Activated naive CD4-positive, alpha-beta T cell treated with anti-CD3 and anti-CD28 coated beads, Interleukin-2, amount 50 U/mL, for 16 hours (primary cell): ENCODE measurements around the gene AFAP1.

Experiments used
- DNase-seq: peaks from one replicate; pipeline ENCODE4 v3.0.0-alpha.2; 2020

Gene AFAP1, protein sequence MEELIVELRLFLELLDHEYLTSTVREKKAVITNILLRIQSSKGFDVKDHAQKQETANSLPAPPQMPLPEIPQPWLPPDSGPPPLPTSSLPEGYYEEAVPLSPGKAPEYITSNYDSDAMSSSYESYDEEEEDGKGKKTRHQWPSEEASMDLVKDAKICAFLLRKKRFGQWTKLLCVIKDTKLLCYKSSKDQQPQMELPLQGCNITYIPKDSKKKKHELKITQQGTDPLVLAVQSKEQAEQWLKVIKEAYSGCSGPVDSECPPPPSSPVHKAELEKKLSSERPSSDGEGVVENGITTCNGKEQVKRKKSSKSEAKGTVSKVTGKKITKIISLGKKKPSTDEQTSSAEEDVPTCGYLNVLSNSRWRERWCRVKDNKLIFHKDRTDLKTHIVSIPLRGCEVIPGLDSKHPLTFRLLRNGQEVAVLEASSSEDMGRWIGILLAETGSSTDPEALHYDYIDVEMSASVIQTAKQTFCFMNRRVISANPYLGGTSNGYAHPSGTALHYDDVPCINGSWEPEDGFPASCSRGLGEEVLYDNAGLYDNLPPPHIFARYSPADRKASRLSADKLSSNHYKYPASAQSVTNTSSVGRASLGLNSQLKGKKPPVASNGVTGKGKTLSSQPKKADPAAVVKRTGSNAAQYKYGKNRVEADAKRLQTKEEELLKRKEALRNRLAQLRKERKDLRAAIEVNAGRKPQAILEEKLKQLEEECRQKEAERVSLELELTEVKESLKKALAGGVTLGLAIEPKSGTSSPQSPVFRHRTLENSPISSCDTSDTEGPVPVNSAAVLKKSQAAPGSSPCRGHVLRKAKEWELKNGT

DNA sequence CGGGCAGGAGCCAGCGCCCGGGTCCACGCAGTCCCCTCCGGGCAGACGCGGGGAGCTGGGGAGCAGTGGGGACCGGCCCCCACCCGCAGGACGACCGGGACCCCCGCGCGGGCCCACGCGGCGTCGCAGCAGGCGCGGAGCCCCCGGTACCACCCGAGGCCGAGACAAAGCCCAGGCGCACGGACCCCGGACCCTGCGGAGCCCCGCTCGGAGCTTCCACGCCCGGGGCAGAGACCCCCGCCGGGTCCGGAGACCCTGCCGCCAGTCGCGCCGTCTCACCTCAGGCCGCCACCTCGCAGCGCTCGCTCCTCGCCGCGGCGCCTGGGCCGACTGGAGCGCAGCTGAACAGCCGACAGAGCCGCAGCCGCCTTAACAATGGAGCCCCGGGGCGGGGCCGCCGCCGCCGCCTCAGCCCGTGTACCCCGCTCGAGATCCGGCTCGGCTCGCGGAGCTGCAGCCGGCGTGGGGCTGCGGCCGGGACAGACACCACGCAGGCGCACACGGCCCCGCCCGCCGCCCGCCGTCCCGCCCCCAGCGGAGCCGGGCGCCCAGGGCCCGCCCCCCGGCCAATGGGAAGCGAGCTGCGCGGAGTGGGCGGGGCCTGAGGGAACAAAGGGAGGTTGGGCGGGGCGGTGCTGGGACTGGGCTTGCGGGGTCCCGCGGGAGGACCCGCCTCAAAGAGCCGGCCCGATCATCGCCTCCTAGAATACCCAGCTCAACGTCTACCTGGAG, at the start of gene AFAP1:
Gene AFAP1, minus strand, starts transcription at position 485 of the 732 bp plus-strand sequence. CDS start 67,783 bp downstream, outside the sequence.
- DNase-seq = peak; percentile 89

DNA sequence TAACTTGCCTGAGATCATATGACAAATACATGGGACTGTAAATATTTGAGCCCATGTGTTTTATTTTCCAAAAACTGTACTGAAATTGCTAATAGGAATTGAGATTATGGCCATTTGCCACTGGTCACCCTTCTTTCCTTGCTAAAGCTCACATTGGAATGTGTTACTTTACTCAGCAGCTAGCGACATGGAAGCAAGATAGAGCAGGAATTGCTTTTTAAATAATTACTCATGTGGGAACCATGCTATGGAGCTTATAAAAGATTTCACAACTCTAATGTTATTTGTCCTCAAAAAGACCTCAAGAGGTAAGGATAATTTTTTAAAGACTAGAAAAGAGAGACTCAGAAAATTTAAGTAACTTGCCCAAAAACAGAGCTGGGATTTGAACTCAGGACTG, 48.8 kb upstream of the AFAP1 start:
- DNase-seq = no peak

DNA sequence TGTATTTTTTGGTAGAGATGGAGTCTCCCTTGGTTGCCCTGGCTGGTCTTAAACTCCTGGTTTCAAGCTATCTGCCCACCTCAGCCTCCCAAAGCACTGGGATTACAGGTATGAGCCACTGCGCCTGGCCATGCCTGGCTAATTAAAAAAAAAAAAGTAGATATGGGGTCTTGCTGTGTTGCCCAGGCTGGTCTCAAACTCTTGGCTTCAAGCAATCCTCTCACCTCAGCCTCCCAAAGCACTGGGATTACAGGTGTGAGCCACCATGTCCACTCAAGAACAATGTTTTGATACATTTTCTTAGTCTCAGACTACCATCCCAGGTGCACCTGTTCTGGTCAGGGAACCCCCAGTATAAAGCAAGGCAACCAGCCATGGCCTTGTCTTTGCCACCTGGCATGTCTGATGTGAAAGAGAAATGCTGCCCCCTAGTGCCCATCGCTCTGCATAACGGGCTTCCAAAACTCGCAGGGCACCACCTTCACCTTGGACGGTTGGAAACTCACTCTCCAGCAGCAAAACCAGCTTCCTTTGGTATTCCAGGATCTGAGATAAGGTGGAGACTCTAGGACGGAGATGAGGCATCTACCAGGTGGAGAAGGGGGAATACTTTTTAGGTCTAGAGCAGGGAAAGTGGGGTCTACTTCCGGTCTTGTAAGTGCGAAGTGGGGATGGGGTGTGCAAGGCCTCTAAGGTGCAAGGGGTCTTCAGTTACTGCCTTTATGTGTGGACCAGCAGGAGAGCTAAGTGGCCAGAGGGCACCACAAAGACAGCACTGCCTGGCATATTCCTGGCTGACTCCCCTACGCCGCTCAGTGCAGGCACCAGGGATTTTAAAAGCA, 47.7 kb upstream of the AFAP1 start:
- peak; percentile 72 for DNase-seq

DNA sequence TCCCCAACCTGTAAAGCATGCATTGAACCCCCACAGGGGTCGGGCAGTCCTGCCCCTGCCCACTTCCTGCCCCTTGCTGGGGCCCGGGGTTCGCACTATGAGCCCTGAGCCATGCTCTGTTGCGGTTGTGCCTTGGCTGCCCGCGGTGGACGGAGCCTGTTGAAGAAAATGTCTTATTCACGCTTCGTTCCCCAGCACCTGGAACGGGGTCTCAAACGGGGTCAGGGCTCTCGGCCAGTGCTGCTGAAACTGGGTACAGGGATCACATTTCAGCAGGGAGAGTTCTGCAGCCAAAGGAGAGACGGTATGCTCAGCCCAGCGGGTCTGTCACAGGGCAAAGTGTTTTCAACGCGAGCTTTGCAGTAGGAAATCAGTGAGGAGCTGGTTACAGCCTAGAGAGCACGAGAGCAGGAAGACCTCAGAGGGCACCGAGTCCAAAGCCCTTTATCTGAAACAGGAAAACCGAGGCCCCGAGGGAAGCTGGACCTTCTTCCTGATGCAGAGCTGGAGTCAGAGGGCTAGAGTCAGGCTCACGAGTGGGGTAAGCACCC, 46.3 kb upstream of the AFAP1 start:
- DNase-seq = no peak

DNA sequence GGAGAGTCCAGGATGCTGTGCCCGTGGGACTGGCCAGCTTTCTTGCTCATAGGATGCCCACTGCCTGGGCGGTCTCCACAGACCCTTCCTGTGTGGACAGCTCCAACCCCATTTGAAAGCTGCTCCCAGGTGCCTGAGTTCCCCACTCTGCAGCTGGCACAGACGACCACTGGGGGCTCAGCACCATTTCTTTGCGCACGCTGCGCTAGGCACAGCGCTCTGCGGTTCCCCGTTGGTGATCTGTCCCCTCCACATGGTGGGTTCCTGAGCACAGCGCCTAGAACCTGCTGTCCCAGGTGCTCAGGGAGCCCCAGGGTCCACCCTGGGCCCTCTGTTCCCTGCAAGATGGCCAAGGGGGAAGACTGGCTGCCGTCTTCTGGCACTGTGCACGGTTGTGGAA, 45.4 kb upstream of the AFAP1 start:
- no peak for DNase-seq

DNA sequence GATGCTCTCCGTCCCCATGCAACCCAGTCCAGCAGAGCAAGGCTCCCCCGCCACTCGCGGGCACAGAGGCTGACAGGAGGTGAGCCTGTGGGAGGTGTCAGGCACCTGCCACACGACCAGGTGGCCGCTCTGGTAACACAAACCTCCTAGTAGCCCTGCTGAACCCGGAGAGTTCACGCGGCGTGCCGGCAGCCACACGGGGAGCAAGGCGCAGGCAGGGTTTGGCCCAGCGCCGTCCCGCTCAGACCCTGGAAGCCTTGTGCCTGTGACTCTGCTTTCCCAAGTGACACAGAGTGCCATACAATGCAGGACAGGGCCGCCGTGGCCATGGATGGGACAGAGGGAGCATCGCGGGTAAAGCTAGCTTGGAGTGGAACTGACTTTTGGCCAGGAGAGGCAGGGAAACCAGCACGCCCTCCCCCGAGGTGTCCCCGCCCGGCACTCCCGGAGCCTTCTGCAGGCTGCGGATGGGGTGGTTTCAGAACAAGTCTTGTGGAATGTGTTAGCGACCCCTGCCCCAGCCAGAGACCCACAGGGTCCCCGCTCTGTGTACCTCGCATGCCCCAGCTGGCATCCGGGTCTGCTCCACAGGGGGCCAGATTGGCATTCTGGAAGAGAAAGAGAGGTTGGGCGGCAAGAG, 44.7 kb upstream of the AFAP1 start:
- DNase-seq = no peak

DNA sequence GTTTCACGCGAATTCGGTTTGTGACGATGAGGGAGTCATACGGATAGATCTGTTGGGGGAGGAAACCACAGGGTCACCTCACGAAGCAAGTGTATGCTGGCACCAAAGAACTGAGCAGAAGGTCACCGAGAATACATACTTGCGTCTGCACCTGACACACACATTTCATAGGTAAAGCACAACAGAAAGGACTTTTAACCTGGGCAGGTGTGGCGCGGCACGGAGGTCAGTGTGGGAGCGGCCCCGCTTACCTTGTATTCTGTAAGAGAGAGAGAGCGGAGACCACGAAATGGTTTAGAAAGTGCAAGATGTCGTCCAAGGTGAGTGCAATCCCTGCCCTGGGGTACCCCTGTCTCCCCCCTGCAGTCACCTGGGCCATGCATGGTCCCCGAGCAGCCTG, 43.6 kb upstream of the AFAP1 start:
- DNase-seq = no peak

DNA sequence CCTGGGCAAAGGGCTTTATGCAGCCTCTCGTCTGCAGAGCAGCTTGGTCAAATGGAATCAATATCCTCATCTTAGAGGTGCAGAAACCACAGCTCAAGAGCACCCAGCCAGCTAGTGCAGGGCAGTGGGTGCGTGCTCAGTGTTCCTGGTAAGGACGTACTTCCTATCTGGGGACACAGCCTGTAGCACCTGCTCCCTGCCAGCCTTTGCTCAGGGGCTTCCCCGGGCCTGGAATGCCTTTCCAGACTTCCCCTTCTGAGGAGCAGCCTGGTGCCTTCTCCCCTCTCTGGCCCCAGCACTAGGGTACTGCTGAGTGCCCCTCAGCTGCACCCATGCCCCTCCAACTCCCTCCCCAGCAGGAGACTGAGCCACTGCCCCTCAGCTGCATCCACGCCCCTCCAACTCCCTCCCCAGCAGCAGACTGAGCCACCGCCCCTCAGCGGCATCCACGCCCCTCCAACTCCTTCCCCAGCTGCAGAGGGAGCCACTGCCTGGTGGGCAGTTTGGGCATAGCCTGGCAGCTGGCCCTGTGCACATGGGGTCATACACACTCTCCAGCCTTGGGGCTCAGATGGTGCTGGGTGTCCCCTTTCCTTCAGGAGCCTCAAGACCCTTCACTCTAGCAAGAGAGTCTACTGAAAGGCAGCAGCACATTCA, 42.2 kb upstream of the AFAP1 start:
- DNase-seq = no peak

DNA sequence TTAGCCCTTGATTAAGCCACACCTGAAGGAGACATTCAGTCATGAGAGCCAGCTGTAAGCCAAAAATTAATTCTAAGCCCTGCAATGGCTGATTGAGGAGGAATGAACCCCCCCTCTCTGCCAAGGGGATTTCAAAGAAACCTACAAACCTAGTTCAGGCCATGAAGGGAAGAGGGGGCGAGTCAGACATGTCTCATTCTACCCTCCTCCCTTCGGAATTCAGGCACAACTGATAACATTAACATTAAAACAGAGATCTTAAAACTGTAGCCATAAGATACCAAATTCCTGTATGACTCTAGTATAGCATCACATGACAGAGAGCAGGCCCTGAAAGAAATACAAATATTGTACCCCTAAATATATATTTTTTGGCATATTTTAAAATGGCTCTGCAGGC, 40.4 kb upstream of the AFAP1 start:
- DNase-seq = no peak

DNA sequence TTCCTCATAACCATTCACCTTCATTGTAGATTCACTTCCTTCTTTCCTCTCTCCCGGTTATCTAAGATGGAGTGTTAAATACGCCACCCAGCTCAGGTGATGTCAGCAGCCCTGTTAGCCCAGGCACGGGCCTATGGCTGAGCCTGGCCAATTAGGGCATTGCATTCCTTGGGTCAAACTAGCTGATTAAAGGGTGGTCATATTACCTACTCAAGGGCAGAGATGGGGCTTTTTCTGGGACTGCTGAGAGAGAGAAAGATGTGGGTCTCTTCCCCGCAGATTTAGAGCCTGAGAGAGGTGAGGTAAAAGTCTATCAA, 39.9 kb upstream of the AFAP1 start:
- no peak for DNase-seq

DNA sequence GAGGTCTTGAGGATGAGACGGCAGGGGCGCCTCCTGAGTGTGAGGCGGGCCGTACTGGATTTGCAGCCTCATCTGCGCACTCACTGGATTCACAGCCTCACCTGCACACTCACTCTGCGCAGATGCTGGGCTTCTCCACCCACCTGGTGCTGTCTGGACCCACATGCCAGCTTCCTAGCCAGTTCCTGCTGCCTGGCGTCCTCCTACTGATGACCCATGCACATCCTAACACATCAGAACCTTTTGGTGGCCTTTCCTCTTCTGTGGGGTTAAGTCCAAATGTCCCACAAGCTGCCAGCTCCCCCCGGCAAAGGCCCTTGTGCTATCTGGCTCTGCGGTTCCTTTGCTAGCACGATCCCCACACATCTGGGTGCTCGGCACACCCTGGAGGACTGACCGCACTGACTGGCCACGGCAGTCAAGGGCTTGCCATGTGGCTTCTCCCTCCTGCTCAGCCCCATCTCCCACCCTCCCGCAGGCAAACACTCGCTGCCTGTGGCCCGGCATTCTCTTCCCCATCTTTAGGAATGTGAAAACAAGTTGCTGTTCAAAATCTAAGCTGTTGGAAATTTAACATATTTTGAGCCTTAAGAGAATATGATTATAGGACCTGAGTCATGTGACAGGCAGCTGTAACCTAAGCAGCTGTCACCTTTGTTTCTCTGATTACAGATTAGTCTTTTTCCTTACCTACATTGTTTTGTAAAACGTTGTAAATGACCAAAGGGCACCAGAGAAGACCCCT, 39.4 kb upstream of the AFAP1 start:
- no peak for DNase-seq

DNA sequence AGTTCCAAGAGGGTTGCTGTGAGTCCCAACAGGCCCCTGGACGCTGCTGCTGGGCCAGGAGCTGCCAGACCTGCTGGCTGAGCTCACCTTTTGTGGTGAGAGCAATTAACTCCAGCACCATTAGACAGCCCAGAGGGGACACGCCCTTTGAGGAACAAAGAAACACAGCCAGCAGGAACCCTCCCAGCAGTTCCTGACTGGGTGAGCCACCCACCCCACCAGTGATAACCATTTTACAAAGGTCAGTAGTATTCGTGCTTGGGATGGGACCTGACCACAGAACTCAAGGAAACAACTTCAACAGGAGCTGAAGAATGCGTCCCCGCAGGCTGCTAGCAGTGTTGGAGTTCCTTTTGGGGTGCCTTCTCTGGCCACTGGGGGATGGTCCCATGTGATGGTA, 38.8 kb upstream of the AFAP1 start:
- no peak for DNase-seq

DNA sequence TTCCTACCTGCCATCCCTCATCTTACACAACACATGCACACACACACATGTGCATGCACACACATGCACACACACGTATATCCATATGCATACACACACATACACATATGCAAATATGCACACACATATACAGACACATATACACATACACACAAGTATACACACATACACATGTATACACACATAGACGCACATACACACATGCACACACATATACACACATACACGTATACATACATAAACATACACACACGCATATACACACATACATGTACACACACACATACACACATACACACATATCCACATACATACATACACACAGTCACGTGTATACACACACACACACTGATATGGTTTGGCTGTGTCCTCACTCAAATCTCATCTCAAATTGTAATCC, 37.0 kb upstream of the AFAP1 start:
- DNase-seq = no peak

DNA sequence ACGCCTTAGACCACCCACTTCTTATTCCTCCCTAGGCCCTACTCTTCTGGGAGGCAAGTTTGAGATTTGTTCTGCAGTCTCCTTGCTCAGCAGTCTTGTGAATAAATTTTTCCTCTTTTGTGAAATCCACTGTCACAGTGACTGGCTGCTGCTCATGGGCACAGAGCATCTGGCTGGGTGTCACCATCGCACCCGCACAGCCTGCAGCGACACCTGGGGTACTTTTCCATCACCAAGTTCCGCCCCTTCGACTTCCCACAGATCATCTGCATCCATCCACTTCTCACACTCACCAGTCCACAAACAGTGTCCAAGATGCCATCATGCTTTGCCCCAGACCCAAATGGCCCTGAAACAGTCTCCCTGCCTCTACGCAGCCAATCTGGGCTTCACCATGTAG, 36.4 kb upstream of the AFAP1 start:
- no peak for DNase-seq

DNA sequence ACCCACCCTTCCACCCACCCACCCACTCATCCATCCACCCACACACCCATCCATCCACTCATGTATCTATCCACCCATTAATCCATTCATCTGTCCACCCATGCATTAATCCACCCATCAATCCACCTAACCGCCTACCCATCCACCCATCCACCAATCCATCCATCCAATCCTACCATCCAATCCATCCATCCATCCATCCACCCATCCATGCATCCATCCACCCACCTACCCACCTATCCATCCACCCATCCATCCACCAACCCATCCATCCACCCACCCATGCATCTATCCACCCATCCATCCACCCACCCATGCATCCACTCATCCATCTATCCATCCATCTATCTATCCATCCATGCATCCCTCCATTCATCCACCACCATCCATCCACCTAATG, 34.8 kb upstream of the AFAP1 start:
- DNase-seq = no peak

DNA sequence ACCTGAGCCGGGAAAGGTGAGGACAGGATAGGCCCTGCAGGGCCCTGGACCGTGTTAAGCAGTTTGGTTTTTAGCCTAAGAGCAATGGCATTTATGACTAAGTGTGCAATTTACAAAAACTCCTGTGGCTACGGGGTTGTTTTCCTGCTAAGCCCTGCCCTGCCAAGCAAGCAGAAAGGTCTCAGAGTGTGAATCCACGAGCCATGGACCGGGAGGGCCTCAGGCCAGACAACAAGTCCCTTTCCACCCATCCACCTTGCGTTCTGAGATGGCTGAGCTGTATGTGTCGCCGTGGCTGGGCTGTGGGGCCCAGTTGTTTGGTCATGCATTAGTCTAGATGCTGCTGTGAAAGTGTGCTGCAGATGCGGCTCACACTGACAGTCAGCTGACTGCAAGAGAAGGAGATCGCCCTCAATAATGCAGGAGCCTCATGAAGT, 33.9 kb upstream of the AFAP1 start:
- no peak for DNase-seq

DNA sequence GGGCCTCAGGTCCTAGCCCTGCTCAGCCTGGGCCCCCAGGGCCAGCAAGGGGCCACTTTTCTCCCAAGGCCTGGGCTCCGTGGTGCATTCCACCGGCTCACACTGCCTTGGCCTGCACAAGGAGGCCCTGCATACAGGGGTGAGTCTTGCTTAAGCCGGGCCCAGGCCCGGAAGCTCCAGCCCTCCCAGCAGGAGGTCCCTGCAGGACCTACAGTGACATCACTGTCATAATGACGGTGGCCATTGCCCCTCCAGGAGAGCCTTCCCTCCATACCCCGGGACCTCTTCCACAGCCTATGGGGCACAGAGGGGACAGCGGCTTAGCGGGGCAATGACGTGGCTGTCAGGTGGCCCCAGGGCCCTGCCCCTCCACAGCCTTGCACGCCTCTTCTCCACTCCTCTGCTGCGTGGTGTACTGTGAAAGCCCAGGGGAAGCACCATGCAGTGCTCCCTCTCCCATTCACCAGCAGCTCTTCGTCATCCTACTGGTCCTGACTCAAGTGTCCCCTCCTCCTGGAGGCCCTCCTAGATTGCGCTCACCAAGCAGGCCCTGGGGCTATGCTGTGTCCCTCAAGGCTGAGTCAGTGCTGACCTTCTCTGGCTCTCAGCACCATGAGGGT, 32.3 kb upstream of the AFAP1 start:
- DNase-seq = no peak

DNA sequence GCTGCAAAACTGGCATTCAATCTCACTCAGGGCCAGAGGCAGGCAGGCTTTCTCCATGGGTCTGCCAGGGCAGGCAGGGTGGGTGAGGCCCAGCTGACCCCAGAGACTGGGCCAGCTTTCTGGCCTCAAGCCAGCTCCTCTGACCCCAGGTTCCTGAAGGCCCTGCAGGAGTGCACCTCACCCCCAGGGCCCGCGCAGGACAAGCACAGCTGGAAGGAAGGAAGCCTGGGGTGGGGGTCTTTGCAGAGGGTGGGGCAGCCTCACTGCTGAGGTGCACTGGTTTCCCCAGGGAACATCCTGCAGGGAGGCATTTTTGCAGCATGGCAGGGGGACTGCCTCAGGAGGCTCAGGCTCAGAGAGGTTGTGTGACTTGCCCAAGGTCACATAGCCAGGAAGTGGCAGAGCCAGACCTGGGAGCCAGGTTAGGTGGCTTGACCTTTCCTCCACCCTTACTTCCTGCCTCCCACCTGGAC, 31.5 kb upstream of the AFAP1 start:
- DNase-seq = no peak

DNA sequence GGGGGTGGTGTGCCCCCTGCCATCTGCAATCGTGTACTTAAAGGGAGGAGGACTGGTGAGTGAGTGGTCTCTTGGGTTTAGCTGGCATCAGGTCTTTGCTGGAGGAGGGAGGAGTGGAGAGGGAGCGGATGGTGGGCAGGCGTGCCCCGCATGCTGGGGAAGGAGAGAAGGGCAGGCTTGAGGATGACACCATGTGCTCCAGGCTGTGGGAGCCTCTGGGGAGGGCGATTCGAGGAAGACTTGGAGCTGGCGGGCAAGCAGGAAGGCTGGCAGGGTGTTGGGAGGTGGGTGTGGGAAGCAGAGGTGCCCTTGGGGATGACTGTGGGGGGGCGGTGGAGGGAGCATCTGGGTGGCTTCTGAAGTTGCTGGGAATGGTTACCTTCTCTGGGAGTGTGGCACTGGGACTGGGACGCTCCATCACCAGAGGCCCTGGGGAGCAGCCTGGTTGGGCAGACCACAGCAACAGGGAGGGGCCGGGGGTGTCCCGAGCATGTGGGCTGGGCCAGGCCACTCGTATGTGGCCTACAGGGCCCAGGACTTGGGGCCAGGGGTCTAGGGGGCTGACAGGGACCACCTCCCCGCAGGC, 30.8 kb upstream of the AFAP1 start:
- no peak for DNase-seq
